NK-92 (cell line): ENCODE results near the gene RPRD2.
"Not testable (repeated sequence)": the region's sequence is repeated elsewhere in the genome, so short reads cannot be mapped to it uniquely, and the experiment has no call there.

Experiments
- DNase-seq: peaks from one replicate; lab custom pipeline; 2025; ENCODE audit not compliant: unreplicated experiment; lab: John Stamatoyannopoulos, UW

RPRD2 gene

DNA sequence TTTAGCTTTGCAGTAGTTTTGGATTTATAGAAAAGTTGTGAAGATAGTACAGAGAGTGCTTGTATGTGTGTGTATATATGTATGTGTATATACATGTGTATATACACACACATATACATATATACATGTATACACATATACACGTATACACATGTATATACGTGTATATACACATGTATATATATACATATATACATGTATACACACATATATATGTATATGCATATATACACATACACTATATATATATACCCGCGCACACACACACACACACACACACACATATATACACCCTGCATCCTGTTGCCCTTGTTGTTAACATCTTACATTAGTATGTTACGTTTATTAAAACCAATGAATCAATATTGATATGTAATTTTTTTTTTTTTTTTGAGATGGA lies 24.3 kb downstream of the RPRD2 start:
- DNase-seq, result no peak

DNA sequence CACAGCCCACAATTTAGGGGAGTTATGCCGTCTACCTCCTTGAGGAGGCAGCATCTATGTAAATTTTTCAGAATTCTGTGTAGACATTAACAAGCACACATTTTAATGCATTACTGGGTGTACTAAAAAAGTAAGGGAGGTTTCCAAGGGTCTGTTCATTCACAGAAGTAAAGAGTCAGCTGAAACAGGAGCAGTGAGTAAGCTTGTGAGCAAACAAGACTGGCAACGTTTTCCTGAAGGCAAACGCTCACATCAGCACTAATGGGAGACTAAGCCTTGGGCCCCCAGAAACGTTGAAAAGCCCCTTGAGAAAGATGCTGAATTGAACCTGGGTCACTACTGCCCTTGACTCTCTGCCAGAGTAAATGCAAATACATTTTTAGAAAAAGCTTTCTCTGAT lies 25.7 kb downstream of the RPRD2 start:
- DNase-seq, result no peak

DNA sequence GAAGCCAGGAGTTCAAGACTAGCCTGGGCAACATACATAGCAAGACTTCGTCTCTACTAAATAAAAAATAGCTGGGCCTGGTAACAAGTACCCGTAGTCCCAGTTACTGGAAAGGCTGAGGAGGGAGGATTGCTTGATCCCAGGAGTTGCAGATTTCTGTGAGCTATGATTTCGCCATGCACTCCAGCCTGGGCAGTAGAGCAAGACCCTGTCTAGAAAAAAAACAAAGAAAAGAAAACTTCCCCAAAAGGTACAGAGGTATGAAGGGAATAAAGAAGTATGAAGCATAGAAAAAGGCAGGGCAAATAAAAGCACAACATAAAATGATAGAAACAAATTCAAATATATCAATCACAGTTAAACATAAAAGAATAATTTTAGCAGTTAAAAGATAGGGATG lies 28.7 kb downstream of the RPRD2 start:
- DNase-seq, result no peak

DNA sequence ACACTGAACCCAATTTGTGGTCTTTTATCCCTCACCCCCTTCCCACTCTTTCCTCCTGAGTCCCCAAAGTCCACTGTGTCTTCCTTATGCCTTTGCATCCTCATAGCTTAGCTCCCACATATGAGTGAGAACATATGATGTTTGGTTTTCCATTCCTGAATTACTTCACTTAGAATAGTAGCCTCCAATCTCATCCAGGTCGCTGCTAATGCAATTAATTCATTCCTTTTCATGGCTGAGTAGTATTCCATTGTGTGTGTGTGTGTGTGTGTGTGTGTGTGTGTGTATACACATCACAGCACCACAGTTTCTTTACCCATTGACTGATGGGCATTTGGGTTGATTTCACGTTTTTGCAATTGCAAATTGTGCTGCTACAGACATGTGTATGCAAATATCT lies 31.2 kb downstream of the RPRD2 start:
- DNase-seq, result not testable (repeated sequence)

DNA sequence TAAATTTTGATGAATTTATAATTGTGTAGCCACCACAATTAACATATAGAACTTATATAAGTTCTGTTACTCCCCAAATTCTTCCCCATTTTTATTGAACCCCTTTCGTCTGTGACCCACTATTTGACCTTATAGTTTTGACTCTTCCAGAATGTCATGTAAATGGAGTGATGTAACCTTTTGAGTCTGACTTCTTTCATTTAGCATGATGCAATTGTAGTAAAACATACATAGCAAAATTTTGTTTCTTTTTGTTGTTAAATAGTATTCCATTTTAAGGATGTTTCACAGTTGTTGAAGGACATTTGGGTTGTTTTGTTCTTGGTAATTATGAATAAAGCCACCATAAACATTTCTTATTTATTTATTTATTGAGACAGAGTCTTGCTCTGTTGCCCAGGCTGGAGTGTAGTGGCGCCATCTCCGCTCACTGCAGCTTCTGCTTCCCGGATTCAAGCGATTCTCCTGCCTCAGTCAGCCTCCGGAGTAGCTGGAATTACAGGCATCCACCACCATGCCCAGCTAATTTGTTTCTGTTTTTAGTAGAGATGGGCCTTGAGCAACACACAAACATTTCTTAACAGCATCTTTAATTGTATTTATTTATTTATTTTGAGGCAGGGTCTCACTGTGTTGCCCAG lies 33.6 kb downstream of the RPRD2 start:
- DNase-seq, result no peak

DNA sequence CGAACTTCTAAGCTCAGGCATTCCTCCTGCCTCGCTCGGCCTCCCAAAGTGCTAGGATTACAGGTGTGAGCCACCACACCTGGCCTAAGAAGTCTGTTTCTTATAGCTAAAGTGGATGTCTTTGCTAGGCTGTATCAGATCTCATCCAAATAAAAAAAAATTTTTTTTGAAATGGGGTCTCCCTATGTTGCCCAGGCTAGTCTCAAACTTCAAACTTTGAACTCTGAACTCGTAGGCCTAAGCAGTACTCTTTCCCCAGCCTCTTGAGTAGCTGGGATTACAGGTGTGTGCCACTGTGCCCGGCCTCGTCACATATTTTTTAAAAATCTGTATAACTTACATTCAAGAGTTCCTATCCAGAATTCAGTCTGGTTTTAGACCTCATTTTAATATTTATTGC lies 40.5 kb downstream of the RPRD2 start:
- no peak for DNase-seq

DNA sequence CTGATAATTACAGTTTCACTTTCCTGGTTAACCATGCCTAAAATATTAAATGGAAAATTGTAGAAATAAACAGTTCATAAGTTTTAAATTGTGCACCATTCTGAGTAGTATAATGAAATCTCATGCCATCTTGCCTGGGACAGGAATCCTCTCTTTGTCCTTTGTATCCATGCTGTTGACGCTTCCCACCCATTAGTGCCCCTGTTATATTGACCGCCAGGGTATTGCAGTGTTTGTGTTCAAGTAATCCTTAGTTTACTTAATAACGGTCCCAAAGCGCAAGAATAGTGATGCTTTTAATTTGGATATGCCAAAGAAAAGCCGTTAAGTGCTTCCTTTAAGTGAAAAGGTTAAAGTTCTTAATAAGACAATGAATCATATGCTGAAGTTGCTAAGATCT lies 41.7 kb downstream of the RPRD2 start:
- no peak for DNase-seq

DNA sequence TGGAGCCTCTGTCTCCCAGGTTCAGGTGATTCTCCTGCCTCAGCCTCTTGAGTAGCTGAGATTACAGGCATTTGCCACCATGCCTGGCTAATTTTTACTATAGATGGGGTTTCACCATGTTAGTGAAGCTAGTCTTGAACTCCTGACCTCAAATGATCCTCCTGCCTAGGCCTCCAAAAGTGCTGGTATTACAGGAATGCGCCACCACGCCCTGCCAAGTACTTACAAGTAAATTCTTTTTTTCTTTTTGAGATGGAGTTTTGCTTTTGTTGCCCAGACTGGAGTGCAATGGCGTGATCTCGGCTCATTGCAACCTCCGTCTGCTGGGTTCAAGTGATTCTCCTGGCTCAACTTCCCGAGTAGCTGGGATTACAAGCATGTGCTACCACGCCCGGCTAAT lies 42.5 kb downstream of the RPRD2 start:
- no peak for DNase-seq

DNA sequence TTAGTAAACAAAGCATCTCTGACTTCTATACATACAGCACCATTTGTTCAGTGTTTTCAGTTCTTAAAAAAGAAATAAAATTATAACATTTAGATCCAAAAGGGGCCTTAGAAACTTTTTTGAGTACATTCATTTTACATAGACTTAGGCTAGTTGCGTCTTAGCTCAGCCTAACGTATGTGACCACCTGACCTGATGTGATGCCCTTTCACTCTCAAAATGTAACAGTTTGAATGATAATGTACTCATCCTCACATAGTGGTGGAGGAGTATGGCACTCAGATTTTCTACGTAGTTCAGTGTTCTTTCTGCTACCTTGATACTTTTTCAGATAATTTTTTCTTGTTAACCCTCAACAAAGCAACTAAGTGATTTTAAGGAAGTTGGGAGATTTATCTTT lies 43.4 kb downstream of the RPRD2 start:
- no peak for DNase-seq

DNA sequence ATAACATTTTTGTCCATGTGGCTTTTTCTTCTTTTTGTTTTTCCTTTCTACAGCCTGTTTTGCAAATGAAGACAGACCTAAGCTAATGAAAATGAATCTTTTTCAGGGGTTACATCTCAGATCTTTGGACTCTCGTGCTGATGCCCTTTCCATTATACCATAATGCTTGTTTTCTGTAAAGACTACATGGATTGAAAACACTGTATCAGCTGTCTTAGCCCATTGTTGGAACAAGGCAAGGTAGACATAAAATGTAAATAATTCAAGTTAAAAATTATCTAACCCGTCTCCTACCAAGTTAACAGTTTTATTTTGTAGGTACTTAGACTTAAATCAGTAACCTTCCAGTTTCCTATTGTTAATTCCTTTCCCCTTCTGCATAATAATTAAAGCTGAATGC lies 44.9 kb downstream of the RPRD2 start:
- no peak for DNase-seq

DNA sequence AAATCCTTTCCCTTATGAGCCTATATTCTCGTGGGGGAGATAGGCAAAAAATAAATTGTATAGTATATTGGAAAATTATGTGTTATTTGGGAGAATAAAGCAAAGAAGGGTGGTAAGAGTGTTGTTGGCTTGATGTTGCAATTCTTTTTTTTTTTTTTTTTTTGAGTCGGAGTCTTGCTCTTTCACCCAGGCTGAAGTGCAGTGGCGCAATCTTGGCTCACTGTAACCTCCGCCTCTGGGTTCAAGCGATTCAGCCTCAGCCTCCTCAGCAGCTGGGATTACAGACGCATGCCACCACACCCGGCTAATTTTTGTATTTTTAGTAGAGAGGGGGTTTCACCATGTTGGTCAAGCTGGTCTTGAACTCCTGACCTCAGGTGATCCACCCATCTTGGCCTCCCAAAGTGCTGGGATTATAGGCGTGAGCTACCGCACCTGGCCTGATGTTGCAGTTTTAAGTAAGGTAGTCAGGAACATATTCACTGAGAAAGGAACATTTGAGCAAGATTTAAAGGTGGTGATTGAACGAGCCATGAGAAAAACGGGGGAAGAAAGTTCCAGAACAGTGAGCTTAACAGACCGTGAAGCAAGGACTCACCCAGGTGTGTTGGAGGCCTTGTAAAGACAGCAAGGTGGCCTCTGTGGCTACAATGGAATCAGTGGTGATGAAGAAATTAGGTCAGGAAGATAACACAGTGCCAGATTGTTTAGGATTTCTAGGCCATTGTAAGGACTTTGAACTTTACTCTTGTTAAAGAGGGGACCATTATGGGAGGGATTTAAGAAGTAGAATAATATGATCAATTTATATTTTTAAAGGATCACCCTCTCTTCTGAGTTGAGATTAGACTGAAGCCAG lies 45.8 kb downstream of the RPRD2 start:
- DNase-seq, result no peak

DNA sequence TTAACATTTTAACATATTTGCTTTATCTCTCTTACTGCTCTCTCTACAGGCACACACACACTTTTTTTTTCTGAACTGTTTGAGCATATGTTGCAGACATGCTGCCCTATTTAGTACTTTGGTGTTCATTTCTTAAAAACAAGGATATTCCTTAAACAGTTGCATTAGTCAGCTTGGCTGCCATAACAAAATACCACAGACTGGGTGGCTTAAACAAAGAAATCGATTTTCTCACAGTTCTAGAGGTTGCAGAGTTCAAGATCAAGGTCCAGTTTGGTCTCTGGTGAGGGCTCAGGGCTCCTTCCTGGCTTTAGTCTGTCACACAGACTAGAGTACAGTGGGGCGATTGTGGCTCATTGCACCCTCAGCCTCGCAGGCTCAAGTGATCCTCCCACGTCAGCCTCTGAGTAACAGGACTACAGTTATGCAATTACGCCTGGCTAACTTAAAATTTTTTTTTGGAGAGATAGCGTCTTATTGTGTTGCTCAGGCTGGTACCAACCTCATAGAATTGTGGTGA lies 46.7 kb downstream of the RPRD2 start:
- no peak for DNase-seq

DNA sequence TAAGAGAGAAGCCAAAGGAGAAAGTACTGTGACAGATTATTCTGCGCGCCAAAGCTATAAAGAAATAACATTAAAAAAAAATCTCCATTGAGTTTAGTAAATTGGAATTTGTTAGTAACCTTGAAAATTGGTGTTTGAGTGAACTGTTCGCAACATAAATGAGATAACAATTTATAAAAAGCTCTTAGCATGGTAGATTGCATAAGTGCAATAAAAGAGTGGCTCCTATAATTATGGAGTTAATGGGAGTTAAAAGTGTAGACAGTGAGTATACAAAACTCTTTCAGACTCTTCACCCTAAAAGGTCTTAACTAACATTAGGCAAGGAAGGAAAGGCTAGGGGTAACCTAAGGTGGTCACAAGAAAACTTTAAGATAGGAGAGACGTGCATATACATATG lies 50.6 kb downstream of the RPRD2 start:
- no peak for DNase-seq

DNA sequence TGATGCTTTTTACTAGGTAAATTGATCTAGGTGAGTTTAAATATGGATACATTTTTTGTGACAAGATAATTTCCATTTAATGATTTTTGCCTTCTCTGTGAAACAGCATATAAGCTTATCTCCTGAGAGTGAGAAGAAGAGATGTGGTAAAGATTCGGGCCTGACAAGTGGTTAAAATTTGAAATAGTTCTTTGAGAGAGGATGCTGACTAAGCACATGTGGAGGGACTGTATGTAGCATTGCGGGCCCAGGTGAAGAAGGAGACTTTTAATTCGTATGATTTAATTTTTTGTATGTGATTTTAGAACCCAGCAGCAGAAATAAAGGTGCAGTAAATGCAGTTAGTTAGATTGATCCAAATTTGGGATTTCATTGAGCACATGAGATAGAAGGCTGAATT lies 51.9 kb downstream of the RPRD2 start:
- no peak for DNase-seq

DNA sequence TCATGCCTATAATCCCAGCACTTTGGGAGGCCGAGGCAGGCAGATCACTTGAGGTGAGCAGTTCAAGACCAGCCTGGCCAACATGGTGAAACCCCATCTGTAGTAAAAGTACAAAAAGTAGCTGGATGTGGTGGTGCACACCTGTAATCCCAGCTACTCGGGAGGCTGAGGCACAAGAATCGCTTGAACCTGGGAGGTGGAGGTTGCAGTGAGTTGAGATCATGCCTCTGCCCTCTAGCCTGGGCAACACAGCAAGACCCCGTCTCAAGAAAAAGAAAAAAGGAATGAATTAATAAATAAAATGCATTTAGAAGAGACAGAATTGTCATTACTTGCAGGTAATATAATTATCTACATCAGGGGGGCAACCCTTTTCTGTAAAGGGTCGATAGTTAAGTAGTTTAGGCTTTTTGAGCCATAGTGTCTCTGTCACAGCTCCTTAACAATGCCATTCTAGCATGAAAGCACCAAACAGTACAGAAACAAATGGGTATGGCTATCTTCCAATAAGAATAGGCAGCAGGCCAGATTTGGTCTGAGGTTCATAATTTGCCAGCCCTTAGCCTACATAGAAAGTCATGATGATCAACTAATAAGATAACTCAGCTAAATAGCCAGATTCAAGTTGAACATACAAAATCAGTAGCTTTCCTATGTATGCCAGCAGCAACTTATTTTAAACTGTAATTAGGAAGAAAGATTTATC lies 56.8 kb downstream of the RPRD2 start:
- DNase-seq, result no peak

DNA sequence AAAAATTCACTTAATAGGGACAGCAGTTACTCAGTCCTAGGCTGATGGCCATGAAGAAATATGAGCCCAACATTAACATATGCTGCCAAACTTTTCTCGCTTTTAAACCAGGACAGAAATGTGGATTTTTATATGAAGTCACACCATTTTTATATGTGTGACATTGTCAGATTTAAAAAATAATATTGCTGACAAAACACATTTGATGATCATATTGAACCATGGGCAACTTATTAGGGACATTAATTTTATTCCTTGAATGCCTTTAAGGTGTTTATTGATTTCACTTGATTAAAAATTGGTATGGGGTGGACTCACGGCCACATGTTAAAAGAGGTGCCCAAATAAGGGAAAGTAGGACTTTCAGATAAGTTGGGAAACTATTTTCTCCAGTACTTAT lies 58.6 kb downstream of the RPRD2 start:
- DNase-seq, result no peak

DNA sequence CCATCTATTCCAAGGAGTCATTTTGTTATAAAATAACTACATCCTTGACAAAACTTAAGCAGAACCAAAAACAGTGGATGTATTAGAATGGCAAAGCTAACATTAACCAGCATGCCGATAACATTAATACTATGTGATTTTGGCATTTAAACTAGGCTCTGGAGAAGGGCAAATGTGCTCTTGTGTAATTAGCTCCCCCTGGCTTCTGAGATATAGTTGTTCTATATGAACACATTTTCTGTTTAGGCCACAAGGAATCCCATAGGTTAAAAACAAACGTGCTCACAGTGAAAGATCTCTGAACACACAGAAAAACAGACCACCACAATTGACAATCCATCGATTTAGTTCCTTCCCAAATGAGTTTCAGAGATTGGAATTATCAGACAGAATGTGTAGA lies 65.9 kb downstream of the RPRD2 start:
- DNase-seq, result no peak

DNA sequence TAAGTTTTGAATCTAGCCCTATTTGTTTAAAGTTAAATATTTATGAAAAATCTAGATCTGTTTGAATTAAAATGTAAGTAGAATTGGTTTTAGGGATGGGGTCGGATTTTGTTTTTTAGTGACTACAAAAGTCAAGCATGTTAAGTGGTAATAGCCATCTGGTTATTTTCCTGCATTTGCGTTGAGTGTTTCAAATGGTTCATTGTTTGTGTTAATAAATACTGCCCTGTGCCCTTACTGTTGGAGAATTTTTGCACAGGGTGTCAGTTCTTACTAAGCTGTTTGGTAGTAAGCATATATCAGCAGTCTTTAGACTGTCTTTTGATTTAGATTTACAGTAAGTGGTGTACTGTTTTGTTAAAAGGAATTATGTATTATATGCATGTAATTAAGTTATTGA lies 77.2 kb downstream of the RPRD2 start:
- DNase-seq, result no peak

DNA sequence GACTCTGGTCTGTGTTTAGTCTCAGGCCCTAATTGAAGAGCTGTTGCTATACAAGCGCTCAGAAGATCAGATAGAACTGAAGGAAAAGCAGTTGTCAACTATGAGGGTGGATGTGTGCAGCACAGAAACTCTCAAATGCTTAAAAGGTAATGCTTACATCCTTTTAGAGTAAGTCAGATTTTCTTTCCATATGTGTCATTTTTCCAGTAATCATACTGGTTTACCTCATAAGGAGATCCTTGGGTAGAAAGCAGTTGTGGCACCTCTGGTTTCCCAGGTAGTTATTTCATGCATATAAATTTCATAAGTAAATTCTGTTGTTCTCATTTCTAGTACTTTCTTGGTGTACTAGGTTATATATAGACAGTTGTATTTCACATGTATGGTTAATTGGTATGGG lies 80.3 kb downstream of the RPRD2 start:
- no peak for DNase-seq

DNA sequence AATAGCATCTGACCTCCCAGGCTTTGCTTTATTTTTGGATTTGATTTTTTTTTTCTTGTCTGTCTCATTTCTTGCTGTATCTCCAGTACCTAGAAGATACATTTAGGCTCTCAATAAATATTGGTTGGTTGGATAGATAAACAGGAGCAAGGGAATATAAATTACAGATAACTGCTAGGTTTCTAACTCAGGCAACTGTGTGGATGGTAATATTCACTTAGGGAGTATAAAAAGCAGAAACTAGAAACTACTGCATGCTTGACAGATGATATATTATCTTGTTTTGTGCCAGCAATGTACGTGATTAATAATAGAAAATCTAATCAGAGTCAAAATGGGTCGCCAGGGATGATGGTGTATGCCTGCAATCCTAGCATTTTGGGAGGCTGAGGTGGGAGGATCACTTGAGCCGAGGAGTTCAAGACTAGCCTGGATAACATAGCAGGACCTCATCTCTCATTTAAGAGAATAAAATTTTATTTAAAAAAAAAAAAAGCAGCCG lies 92.2 kb downstream of the RPRD2 start:
- no peak for DNase-seq

DNA sequence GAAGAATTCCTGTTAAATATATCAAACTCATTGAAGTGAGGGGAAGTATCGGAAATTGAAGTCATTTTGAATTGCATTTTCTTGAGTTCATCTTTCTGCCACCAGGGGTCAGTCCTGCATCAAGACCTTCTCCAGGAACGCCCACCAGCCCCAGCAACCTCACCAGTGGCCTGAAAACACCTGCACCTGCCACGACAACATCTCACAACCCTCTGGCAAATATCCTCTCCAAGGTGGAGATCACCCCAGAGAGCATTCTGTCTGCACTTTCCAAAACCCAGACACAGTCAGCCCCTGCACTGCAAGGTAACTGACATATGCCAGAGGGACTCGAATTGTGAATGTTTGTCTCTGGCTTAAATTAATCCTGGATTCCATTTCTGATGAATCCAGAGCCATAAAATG lies 100.5 kb downstream of the RPRD2 start:
- no peak for DNase-seq

DNA sequence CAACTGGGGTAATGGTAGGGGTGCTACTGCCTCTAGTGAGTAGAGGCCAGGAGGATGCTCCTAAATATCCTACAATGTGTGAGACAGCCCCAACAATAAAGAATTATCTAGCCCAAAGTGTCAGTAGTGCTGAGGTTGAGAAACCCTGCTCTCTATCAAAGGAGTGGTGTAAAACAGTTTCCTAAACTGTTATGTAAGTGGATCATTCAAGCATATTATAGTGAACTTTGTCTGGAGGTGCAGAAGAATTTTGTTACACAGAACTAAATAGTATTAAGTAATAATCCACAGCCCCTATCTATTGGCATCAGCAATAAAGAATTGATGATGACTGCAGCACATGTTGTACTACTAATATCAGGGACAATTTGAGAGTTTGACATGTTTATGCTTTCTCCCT lies 103.0 kb downstream of the RPRD2 start:
- DNase-seq, result no peak
